ENCODE results near the gene CD4.
"Not testable (repeated sequence)": the region's sequence is repeated elsewhere in the genome, so short reads cannot be mapped to it uniquely, and the experiment has no call there.

CD4 gene

DNA sequence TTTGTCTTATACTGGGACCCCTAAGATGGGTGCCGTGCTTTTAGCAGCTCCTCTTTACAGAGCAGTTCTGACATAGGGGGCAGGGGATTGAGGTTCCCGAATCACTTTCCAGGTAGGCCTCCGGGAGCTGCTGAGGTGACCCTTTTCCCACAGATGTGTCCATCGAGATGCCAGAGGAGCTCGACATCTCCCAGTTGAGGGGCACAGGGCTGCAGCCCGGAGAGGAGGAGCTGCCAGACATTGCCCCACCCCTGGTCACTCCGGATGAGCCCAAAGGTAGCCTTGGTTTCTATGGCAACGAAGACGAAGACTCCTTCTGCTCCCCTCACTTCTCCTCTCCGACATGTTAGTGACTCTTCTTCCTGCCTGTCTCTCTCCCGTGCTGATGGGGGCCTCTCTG is 73.7 kb downstream of the CD4 start:
- no peak for FAIRE-seq

DNA sequence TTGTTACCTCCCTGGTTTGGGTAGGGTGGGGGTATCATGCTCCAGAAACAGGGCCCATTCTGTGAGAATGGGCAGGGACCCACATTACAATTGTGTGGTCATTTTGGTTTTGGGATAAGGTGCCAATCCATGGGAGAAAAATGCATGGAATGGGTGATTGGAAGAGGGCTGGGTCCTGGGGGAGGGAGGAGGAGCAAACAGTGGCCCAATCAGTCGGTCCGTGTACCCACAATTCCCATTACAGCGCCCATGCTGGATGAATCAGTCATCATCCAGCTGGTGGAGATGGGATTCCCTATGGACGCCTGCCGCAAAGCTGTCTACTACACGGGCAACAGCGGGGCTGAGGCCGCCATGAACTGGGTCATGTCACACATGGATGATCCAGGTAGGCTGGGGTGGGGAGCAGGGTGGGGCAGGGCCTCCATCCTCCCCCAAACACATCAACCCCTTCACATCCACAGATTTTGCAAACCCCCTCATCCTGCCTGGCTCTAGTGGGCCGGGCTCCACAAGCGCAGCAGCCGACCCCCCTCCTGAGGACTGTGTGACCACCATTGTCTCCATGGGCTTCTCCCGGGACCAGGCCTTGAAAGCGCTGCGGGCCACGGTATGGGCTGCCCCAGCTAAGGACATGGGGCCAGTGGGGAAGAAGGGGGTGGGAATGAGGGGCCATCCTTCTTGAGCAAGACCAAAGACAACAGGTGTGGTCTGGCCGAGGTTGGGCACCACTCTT is 74.4 kb downstream of the CD4 start:
- no peak for FAIRE-seq
- no peak for DNase-seq (ENCODE audit: insufficient read length, low spot score)

More for the DNA sequence above, 73.7 kb downstream of the CD4 start:
- DNase-seq (ENCODE audit: insufficient read length, low spot score): no peak

DNA sequence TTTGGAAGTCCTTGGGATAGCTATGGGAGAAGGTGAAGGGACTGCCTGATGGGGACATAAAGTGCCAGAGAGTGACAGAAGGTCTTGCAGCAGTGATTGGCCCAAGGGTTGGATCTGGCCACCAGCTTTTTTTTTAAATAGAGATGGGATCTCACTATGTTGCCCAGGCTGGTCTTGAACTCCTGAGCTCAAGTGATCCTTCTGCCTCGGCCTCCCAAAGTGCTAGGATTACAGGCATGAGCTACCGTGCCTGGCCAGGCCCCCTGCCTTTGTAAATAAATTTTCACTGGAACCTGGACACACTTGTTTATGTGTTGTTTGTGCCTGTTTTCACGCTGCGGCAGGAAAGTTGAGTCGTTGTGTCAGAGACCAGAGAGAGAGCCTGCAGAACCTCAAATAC is 76.0 kb downstream of the CD4 start:
- DNase-seq (ENCODE audit: insufficient read length, low spot score); FAIRE-seq: not testable (repeated sequence)

DNA sequence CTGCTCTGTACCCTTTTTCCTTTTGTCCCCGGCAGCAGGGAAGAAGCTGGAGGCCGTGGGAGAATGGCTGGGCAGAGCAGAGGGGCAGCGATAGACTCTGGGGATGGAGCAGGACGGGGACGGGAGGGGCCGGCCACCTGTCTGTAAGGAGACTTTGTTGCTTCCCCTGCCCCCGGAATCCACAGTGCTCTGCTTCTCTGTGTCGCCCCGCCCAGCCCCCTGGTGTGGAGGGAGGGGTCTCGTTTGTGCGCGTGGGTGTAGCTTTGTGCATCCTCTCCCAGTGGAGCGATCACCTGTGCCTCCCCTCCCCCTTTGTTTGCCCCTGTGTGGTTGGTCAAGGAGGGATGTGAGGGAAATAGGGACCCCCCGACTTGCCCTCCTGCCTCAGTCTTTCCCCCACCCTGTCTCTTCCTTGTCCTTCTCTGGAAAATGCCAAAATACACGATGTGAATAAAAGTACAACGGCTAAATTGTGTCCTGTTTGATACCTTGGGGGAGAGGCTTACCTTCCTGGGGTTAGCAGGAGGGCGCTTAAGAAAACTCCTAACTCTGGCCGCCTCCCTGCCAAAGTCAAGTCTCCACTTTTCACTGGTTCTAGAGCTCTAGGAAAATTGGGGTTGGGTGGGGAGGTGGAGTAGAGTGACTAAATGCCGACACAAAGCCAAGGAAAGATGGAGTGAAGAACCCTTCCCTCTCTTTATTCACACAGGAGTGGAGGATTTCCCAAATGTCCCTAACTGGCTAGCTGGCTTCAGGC is 77.0 kb downstream of the CD4 start:
- FAIRE-seq (peak; percentile 49), DNase-seq (ENCODE audit: insufficient read length, low spot score) (no peak)

DNA sequence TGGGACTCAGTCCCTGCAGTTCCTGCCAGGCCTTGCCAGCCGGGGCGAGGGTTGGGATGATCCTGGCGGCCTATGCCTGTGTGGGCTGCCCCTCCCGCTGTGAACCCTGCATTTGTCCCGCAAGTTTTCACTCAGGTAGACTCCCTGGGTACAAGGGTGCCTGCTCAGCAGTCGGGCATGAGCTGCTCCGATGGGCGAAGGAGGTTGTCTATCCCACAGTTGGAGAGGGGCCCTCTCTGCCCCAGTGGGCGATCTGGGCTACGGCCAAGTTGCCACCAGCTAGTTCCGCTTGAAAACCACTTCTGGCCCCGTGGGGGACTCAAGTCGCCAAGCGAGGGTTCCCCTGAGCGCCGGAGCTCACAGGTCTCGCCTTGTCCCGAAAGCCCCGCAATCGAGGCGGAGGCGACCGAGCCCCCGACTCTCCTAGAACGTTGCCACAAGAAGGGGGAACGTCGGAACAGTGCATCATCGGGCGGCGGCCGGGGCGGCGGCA is 77.6 kb downstream of the CD4 start:
- FAIRE-seq: no peak
- DNase-seq (ENCODE audit: insufficient read length, low spot score): no peak

DNA sequence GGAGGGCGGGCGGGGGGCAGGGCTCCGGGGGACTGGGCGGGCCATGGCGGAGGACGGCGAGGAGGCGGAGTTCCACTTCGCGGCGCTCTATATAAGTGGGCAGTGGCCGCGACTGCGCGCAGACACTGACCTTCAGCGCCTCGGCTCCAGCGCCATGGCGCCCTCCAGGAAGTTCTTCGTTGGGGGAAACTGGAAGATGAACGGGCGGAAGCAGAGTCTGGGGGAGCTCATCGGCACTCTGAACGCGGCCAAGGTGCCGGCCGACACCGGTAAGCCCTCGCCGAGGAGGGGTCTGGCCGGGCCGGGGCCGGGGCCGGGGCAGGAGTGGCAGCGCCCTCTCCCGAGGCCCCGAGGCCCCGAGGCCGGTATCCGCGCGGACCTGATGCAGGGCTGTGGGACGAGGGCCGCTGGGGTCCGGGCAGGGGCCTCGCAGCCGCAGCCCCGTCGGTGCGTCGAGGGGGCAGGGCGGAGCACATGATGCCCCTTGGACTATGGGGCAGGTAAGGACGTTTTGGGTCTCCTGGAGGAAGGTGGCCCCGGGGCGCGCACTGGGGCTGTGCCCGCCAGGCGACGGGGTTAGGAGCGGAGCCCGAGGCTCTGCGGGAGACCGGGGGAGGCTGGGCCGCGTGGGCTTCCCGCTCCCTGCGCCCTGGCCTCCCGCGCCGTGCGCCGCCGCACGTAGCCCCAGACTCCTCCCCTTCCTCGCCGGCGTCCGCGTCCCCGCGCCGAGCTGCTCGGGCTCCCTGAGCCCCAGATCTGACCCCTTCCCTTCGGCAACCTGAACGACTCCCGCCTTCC is 78.3 kb downstream of the CD4 start, which contains the start of gene TPI1:
Gene TPI1 (plus strand): TSS at position 119 of the 798 bp plus-strand sequence. CDS start 36 bp downstream, at position 155.
- FAIRE-seq (peak; percentile 94), DNase-seq (ENCODE audit: insufficient read length, low spot score) (peak; percentile 90)

DNA sequence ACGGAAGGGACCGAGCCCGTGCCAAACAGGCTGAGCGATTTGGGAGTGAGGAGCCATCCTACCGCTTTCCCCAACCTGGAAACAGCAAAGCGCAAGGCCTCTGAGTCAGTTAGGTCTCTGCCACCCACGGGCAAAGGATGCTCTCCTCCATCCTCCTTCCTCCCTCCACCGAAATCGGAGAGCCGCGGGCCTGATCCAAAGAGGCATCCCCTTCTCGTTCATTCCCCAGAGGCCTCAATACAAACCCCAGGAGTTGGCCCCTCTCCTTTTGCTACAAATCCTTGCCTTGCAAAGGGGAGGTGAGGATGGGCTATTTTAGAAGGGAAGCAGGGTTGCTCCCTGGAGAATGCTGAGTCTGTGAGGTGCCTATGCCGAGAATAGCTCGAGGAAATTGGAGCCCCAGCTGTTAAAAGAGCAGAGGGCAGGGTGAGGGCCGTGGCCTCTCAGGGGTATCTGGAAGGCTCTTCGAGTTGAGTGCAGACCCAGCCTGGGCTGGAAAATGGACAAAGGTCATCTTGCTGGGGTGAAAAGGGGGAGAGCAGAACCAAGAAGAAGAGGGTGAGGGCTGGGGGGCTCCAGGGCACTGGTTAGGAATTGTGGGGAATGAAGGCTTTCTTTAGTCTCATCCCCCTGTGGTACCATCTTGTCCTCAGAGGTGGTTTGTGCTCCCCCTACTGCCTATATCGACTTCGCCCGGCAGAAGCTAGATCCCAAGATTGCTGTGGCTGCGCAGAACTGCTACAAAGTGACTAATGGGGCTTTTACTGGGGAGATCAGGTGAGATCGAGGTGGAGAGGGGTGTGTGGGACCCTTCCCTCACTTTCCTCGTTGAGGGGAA is 79.1 kb downstream of the CD4 start:
- peak; percentile 87 for FAIRE-seq
- no peak for DNase-seq (ENCODE audit: insufficient read length, low spot score)

DNA sequence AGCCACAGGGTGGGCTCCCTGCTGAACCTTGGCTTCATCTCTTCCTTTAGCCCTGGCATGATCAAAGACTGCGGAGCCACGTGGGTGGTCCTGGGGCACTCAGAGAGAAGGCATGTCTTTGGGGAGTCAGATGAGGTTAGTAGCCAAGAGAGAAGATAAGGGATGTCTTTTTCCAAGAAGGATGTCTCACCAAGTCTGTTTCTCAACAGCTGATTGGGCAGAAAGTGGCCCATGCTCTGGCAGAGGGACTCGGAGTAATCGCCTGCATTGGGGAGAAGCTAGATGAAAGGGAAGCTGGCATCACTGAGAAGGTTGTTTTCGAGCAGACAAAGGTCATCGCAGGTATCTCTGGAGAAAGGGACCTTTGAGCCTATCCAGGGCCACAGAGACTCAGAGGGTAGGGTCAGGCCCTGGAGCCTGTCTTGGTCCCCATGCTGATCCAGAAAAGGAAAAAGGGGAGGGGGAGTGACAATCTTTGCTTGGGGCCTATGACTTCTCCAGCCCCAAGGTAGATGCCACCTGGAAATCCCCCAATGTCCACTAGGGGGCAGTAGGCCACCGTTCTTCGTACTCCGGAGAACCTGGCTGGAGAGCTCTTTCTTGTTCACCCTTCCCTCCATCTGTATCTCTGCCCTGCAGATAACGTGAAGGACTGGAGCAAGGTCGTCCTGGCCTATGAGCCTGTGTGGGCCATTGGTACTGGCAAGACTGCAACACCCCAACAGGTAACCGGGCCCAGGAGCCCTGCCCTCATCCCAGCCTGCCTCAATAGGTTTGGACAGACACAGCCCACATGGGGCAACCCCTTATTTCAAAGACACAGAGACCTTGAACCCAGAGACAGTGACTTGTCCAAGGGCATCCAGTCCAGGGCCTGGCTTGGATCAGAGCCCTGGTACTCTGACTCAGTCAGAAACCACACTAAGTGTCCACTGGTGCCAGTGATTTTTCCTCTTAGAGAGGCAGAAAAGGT is 80.0 kb downstream of the CD4 start:
- peak; percentile 83 for DNase-seq (ENCODE audit: insufficient read length, low spot score)

DNA sequence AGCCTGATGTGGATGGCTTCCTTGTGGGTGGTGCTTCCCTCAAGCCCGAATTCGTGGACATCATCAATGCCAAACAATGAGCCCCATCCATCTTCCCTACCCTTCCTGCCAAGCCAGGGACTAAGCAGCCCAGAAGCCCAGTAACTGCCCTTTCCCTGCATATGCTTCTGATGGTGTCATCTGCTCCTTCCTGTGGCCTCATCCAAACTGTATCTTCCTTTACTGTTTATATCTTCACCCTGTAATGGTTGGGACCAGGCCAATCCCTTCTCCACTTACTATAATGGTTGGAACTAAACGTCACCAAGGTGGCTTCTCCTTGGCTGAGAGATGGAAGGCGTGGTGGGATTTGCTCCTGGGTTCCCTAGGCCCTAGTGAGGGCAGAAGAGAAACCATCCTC is 81.0 kb downstream of the CD4 start:
- not testable (repeated sequence) for DNase-seq (ENCODE audit: insufficient read length, low spot score)

More for the DNA sequence above, 80.0 kb downstream of the CD4 start:
- peak; percentile 67 for FAIRE-seq

More for the DNA sequence above, 81.0 kb downstream of the CD4 start:
- not testable (repeated sequence) for FAIRE-seq
